Measurements from ENCODE around the gene TMPRSS4.

- TF ChIP-seq CTCF (conservative IDR thresholded peaks at IDR 0.05; ENCODE audit: low read depth in 2 of 2) (no peak), ZNF331 (CRISPR knock-in tag; IDR thresholded peaks at IDR 0.05; ENCODE audit: low read depth) (no peak), POLR2AphosphoS5 (IDR thresholded peaks at IDR 0.05; ENCODE audit: low read depth) (no peak), EZH2 (IDR thresholded peaks at IDR 0.05; ENCODE audit: low read depth, unreplicated experiment) (no peak), STAT1 (IDR thresholded peaks at IDR 0.05; ENCODE audit: unreplicated experiment) (no peak), JUNB (IDR thresholded peaks at IDR 0.05; ENCODE audit: unreplicated experiment) (no peak), REST (IDR thresholded peaks at IDR 0.05; ENCODE audit: unreplicated experiment) (no peak), EZH2phosphoT487 (IDR thresholded peaks at IDR 0.05; ENCODE audit: unreplicated experiment) (no peak), CREB1 (CRISPR knock-in tag; IDR thresholded peaks at IDR 0.05; ENCODE audit: low read depth) (no peak), ETS1 (IDR thresholded peaks at IDR 0.05) (no peak), NANOG (IDR thresholded peaks at IDR 0.05; ENCODE audit: borderline replicate concordance) (no peak), ZNF462 (CRISPR knock-in tag; IDR thresholded peaks at IDR 0.05) (no peak)
Measured at GRCh38 chr11:118078911-118079411, 2.1 kb downstream of the TMPRSS4 start.
